ENCODE measurements around the gene KIF11.
"Not testable (repeated sequence)": the region's sequence is repeated elsewhere in the genome, so short reads cannot be mapped to it uniquely, and the experiment has no call there.

The KIF11 gene

DNA sequence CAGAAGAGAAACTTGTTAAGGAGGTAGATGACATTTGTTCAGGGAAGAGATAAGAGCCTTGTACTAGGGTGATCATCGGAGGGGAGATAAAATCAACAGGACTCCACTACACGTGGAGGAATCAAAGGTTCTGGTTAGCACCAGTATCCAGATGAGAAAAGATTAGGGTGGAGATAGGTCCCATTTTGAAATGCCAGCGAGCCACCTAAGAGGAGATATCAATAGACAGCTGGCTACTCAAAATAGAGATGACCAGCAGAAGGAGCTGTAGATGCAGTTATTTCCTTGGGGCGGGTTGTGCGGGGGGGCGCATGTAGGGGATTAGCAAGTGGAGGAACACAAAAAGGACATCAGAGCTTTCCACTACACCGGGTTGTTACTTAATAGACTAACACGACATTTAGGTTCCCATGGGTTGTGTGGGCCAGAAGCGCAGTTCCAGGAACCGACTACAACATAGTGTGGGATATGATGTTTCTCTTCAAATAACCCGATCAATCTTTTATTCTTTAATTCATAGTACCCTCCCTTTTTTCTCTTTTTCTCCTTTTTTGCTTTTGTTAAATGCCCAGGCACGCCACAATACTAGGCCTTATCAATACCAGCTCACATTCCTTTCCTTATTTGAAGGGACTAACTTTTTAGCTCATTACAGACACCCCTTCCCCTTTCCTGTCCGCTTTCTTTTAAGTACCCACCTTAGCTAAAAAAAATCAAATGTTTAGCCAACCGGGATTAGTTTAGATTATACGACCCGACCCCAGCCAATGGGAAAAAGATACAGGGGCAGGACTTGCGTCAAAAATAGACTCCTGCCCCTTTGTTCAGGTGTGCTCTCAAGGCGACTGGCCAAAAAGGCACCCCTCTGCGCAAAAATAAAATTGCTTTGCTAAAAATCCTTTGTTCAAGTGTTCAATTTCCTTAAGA is 2.0 kb upstream of the KIF11 start:
- DNase-seq (ENCODE audit: low read depth): no peak

DNA sequence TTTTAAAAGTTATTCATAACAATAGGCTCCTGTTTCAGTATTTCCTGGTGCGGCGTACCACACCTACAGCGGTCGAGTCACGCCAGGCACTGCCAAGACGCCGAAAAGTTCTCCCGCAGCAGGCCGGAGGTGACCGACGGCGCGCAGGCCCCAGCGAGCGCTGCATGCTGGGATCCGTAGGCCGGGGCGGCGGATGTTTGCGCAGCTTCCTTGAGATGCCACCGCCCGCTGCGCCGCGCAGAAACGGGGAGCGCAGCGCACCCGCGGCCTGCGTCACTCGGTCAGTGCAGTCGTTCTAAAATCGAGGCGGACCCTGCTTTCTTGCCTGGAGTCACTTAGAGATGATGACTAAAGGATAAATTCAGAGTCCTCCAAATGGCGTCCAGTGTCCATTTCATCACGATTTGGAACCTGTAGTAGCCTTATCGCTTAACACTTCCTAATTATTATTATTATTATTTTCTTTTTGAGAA is 1.3 kb upstream of the KIF11 start:
- DNase-seq (ENCODE audit: low read depth): peak; percentile 84

DNA sequence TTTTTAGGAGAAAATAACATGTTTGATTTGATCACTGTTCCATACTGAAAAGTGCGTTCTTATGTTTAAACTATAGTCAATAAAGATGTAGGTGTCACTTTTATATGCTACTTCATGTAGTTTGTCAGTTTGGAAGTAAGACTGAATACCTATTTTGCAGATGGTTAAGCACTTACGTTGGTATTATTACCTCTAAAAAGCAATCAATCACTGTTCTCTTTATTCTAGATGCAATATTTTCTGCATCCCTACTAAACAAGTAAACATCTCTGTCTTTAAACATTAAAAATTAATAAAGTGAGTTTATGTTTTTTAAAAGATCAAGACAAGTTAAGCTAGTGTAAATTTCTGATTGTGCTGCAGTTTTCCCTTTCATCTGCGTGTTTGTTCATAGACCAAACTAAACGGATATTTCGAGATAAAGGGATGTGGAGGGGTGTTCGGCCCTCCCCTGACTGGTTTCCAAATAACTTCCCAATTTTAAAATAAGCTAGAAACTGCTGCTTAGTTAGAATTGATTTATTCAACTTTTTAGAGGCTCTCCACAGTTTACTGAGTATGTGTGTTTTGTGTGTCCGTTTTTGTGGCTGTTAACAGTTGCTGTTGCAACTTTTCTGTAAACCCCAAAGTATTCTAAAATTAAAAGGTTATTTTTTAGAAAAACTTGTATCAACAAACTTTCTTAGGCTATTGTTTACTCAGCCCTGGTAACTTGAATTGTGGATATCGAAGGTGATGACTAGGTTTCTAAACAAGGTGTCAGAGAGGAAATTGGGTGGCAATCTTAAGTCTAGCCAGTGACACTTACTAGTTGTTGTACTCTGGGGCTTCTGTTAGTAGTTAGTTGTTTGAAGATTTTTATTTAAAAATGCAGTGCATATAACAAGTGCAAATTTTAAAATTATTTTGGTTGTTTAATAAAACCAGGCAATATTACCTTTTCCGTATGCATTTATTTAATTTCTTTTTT is 974 bp downstream of the KIF11 start:
- DNase-seq (ENCODE audit: low read depth): no peak

DNA sequence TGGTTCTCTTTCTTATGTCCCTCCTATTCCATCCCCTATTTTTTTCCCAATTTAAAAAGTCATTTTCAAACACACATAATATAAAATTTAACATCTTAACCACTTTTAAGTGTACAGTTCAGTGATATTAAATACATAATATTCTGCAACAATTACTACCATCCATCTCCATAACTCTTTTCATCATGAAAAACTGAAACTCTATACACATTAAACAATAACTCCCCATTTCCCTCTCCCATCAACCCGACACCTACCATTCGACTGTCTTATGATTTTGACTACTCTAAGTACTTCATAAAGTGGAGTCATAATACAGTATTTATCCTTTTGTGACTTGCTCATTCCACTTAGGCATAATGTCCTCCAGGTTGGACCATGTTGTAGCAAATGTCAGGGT is 2.6 kb downstream of the KIF11 start:
- DNase-seq (ENCODE audit: low read depth): no peak

DNA sequence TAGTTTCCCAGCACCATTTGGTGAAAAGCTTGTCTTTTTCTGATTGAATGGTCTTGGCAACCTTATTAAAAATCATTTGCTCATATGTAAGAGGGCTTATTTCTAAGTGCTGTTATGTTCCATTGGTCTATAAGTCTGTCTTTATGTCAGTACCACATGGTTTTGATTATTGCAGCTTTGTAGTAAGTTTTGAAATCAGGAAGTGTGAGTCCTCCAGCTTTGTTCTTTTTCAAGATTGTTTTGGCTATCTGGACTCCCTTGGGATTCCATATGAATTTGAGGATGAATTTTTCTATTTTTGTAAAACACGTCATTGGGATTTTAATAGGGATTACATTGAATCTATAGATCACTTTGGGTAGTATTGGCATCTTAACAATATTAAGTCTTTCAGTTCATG is 5.4 kb downstream of the KIF11 start:
- DNase-seq (ENCODE audit: low read depth): no peak

DNA sequence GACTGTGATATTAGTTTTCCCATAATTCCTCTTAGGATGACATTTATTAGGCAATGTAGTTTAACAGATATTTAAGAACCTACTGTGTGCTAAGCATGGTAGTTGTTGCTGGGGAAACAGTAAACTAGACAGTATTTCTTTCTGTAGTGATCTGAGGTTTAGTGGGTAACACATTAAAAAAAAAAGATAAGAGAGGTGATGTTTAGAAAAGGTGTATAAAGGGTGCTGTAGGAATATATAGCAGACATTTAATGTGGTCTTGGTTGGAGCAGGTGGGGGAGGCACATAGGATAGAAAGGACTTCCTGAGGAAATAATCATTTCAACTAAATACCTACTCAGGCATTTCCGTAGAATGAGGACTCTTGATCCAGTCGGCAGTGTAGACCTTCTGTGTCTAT is 11.9 kb downstream of the KIF11 start:
- no peak for DNase-seq (ENCODE audit: low read depth)

DNA sequence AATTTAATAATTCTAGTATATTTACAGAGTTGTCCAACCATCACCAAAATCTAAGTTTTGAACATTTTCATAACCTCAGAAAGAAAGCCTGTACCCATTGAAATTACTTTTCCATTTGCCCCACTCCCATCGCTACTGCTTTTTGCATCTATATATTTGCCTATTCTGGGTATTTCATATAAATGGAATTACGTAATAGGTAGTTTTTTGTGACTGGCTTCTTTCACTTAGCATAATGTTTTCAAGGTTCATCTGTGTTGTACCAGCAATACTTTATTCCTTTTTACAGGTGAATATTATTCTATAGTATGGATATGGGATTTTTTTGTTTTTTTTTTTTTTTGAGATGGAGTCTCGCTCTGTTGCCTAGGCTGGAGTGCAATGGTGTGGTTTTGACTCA is 22.6 kb downstream of the KIF11 start:
- no peak for DNase-seq (ENCODE audit: low read depth)

DNA sequence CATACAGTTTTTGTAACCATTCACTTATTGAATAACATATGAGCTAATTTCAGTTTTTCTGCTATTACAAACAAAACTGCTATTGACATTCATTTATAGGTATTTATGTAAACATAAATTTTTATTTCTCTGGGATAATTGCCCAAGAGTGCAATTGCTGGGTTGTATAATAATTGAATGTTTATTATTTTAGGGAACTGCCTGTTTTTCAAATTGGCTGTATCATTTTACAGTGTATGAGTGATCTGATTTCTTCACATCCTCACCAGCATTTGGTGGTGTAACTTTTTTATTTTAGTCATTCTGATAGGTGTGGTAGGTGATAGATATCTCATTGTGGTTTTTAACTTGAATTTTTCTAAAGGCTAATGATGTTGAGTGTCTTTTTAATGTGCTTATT is 26.4 kb downstream of the KIF11 start:
- DNase-seq (ENCODE audit: low read depth): no peak

DNA sequence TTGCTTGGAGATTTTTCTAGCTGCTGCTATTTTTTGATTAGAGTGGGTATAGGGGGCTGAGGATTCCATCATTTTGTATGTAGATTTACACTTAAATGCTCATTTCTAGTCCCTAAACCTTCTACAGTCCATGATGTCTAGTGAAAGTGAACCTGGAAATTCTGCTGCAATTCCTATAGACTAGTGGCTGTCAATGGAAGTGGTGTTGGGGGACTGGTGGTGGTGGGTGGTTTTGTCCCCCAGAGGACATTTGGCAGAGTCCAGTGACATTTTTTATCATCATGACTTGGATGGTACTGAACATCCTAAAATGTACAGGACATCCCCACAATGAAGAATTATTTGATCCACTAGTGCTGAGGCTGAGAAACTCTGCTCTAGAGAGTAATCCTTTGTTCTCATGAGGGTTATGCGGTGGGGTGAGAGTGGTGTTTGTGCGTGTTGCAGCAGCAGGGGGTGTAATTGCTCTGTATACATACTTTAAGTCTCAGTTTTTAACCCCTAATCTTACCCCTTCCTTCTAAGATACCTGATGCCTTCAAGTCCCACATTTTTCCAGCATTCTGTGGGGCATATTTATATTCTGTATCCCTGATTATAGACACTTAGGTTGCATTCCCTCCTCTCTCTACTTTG is 35.0 kb downstream of the KIF11 start:
- no peak for DNase-seq (ENCODE audit: low read depth)

DNA sequence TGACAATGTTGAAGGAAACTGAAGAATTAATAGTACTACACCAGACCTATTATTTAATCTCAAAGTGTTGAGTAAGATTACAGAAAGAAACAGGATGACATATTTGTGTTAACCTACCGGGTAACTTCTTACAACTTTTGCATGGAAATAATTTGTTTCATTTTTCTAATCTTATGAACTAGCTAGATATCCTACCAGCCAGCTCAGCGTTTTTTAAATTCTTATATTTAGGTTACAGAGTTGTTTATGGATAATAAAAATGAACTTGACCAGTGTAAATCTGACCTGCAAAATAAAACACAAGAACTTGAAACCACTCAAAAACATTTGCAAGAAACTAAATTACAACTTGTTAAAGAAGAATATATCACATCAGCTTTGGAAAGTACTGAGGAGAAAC is 37.0 kb downstream of the KIF11 start:
- DNase-seq (ENCODE audit: low read depth): no peak

DNA sequence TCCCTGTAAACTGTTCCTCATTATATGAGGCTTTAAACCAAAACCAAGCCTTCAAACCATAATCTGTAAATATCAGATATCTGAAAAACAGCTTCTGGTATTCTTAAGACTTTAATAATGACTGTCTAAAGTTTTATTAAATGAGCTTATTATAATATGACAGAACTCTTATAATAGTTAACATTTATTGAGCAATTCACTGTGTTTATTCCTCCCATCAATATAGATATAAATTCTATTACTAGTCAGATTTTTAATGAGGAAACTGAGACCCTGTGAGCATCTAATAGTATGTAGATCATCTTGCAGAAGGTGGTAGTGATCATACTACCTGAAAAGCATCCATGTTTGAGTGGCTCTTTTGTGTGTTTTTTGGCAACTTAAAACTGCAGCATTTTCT is 45.1 kb downstream of the KIF11 start:
- no peak for DNase-seq (ENCODE audit: low read depth)

DNA sequence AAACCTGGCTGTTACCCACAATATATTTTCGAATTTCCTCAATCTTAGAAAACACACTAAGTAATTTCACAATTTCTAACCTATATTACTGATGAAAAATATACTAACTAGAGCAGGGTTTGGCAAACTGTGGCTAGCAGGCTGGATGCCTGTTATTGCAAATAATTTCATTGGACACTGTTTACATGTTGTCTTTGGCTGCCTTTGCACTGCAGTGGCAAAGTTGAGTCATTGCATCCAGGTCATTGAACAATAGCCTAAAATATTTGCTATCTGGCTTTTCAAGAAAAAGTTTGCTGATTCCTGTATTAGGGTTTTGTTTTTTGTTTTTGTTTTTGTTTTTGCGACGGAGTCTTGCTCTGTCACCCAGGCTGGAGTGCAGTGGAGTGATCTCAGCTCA is 47.2 kb downstream of the KIF11 start:
- DNase-seq (ENCODE audit: low read depth): peak; percentile 10

DNA sequence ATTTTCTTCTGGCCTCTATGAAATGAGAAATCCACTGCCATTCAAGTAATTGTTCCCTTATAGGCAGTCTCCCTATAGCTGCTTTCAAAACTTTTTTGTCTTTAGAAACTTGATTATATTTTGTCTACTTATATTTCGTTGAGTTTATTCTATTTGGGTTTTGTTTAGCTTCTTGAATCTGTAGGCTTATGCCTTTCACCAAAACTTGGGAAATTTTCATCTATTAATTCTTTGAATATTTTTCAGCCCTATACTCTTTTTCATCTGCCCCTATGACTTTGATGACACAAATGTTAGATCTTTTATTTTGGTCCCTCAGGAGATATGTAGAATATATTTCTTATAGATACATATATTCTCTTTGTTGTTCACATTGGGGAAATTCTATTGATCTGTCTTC is 48.6 kb downstream of the KIF11 start:
- no peak for DNase-seq (ENCODE audit: low read depth)

DNA sequence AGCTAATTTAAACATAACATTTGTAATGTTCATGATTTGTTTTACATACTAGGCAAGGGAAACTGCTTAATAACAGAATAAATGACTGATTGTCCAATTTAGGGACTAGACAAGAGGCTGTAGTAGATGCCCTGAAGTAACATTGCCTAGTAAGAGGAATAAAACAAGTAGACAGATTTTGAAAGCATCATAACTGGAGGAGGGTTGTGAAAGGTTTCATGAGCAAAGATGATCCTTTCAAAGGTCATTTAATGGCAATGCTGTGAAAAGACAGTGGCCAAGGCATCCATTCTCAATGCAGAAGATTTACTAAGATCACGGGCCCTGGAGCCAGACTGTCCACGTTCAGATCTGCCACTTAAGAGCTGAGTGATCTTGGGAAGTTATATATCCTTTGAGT is 52.0 kb downstream of the KIF11 start:
- no peak for DNase-seq (ENCODE audit: low read depth)

DNA sequence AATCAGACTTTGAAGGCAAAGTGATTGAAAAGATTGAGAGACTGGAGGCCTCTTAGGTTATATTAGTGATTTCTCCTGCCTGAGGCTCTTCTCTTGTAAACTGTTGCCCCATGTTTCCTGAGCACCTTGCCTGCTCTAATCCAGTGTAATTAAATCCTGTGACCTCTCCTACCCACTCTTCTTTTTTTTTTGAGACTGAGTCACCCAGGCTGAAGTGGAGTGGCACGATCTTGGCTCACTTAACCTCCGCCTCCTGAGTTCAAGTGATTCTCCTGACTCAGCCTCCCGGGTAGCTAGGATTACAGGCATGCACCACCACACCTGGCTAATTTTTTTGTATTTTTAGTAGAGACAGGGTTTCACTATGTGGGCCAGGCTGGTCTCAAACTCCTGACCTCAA is 57.9 kb downstream of the KIF11 start:
- DNase-seq (ENCODE audit: low read depth): not testable (repeated sequence)

DNA sequence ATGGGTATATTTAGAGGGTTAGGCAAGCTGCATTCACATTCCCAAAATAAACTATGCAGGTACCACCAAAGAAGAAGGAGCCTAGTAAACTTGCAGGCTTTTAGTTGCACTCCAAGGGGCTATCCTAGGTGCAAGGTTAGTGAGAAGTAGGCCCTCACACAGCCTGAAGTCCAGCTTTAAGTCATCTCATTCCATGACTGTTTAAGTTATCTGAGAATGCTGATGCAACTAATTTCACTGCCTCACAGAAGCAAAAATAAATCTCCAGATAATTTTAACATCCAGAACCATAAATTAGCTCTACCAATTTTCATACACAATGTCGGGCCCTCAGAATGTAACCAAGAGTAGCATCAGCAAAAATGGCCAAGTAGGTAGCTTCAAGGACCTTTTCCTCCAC is 62.5 kb downstream of the KIF11 start:
- no peak for DNase-seq (ENCODE audit: low read depth)

DNA sequence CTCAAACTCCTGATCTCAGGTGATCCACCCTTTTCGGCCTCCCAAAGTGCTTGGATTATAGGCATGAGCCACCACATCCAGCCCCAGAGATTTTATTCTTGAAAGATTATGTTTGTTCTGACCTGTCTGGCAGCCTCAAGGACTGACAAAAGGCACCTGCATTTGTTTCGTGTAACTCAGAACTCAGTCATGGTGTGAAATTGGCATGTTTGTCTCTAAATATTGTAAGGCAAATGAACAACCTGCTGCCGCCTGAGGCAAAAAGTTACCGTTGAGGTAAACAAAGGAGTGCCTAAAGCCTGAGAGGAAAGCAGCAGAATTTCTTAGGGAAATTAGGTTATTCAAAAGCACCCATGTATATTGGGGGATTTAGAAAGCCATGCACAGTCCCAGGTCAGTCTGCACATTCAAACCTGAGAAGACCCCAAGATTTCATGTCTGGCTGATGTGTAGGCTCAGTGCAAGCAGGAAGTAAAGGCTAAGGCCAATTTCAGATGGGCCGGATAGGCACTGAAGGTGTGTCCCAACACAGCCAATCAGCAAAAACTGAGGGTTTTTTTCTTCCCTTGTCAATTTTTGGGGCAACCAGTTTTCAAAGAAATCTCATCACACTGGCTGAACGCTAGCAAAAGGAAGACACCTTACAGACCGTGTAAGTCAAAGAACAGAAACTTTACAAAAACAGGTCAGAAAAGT is 63.5 kb downstream of the KIF11 start:
- DNase-seq (ENCODE audit: low read depth): no peak

DNA sequence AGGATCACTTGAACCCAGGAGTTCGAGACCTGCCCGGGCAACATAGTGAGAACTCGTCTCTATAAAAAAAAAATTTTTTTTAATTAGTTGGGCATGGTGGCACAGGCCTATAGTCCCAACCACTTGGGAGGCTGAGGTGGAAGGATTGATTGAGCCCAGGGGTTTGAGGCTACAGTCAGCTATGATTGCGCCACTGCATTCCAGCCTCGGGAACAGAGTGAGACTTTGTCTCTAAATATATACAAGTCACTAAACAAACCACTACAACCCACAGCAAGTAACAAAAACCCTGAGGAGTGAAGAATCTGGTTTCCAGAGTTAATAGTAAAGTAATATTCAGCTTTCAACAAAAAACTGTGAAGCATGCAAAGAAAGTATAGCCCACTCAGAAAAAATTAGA is 64.1 kb downstream of the KIF11 start:
- DNase-seq (ENCODE audit: low read depth): no peak

DNA sequence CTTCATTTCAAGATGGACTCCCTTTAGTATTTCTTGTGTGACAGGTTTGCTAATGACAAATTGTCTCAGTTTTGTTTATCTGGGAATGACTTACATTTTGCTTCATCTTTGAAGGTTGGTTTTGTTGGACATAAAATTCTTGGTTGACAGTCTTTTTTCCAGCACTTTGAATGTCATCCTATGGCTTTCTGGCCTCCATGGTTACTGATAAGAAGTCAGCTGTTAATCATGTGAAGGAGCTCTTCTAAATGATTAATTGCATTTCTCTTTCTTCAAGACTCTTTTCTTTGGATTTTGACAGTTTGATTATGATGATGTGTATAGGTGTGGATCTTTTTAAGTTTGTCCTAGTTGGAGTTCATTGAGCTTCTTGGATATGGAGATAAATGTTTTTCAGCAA is 69.9 kb downstream of the KIF11 start:
- DNase-seq (ENCODE audit: low read depth): no peak

DNA sequence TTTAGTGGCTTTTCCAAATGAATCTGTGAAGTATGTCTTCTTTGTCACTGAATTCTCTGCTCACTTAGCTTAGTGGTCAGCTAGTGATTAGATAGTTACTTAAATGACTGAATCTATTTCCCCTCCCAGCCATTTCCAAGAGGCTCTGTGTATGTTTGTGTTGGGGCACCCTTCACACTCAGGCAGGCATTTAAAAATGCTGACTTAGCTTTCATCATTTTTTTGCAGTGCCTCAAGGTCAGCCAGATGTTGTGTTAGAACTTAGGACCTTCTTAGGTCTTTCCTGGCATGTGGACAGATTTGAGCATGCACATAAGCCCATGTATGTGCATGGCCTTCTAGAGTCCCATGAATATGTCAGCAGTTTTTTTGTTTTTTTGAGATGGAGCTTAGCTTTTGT is 71.4 kb downstream of the KIF11 start:
- DNase-seq (ENCODE audit: low read depth): no peak

DNA sequence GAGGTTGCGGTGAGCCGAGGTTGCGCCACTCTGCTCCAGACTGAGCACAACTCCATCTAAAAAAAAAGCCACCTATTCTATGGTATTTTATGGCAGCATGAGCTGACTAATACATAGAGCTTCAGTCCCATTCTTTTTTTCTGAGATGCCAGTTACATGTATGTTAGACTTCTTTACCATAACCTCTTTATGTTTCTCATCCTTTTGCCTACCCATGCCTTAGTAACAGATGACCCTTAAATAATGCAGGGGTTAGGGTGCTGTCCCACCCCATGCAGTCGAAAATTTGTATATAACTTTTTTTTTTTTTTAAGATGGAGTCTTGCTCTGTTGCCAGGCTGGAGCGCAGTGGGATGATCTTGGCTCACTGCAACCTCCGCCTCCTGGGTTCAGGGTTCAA is 74.1 kb downstream of the KIF11 start:
- DNase-seq (ENCODE audit: low read depth): no peak

DNA sequence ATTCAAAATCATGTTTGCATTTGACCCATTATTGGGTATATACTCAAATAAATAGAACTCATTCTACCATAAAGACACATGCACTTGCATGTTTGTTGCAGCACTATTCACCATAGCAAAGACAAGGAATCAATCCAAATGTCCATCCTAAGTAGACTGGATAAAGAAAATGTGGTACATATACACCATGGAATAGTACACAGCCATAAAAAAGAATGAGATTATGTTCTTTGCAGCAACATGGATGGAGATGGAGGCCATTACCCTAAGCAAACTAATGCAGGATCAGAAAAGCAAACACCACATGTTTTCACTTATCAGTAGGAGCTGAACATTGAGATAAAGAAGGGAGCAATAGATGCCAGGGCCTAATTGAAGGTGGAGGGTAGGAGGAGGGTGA is 84.8 kb downstream of the KIF11 start:
- DNase-seq (ENCODE audit: low read depth): no peak

All from GM04504 (cell line).